Central memory CD4-positive, alpha-beta T cell (primary cell): ENCODE results near the gene MRTO4.
"Not testable (repeated sequence)": the region's sequence is repeated elsewhere in the genome, so short reads cannot be mapped to it uniquely, and the experiment has no call there.

Experiments used
- DNase-seq: peaks from one replicate; pipeline ENCODE4 v3.0.0; 2022

Gene MRTO4

GRCh38 chr1:19229229-19229628 is 22.4 kb upstream of the MRTO4 start:
- DNase-seq: no peak

GRCh38 chr1:19229828-19230325 is 21.7 kb upstream of the MRTO4 start:
- DNase-seq: no peak

GRCh38 chr1:19231736-19232523 is 19.7 kb upstream of the MRTO4 start:
- not testable (repeated sequence) for DNase-seq

GRCh38 chr1:19232524-19232846 is 19.1 kb upstream of the MRTO4 start:
- no peak for DNase-seq

- no peak for DNase-seq
Observed at GRCh38 chr1:19234224-19234623, 17.4 kb upstream of the MRTO4 start.

GRCh38 chr1:19239876-19240275 is 11.7 kb upstream of the MRTO4 start:
- DNase-seq: no peak

GRCh38 chr1:19240673-19241538 is 10.7 kb upstream of the MRTO4 start:
- peak; percentile 60 for DNase-seq

- no peak for DNase-seq
Observed at GRCh38 chr1:19250629-19251304, 838 bp upstream of the MRTO4 start.

- no peak for DNase-seq
Observed at GRCh38 chr1:19254416-19254815, 2.8 kb downstream of the MRTO4 start.

GRCh38 chr1:19255288-19255687 is 3.7 kb downstream of the MRTO4 start:
- DNase-seq: no peak

- DNase-seq: not testable (repeated sequence)
Observed at GRCh38 chr1:19256301-19256700, 4.7 kb downstream of the MRTO4 start.

GRCh38 chr1:19257178-19257914 is 5.7 kb downstream of the MRTO4 start:
- no peak for DNase-seq

- DNase-seq: no peak
Observed at GRCh38 chr1:19258353-19258752, 6.7 kb downstream of the MRTO4 start.

- DNase-seq: no peak
Observed at GRCh38 chr1:19260211-19261138, 8.9 kb downstream of the MRTO4 start.

GRCh38 chr1:19262047-19262446 is 10.4 kb downstream of the MRTO4 start:
- DNase-seq: no peak

- DNase-seq: no peak
Observed at GRCh38 chr1:19262744-19263143, 11.1 kb downstream of the MRTO4 start.

- no peak for DNase-seq
Observed at GRCh38 chr1:19268445-19268844, 16.8 kb downstream of the MRTO4 start.

GRCh38 chr1:19269427-19270342 is 18.1 kb downstream of the MRTO4 start:
- DNase-seq: not testable (repeated sequence)

GRCh38 chr1:19270343-19270730 is 18.7 kb downstream of the MRTO4 start:
- not testable (repeated sequence) for DNase-seq

GRCh38 chr1:19272064-19272463 is 20.5 kb downstream of the MRTO4 start:
- no peak for DNase-seq
